K562 (cell line): ENCODE results near the gene TCF25. TPM values are rescaled to one million over a fixed set of nuclear protein-coding genes. Genes with fewer than 3 reads are reported as not detected.
A peak's percentile ranks its signal among the peaks of the same experiment; 100 is the strongest.

Experiments used
- EZH2 ChIP-seq: IDR thresholded peaks from 2 replicates; pipeline ENCODE4 v1.6.1; 2012; ENCODE audit warnings: low read depth, mild to moderate bottlenecking, inconsistent platforms, low read length, borderline replicate concordance
- HNRNPK ChIP-seq: fragments of 200-400 bp; formaldehyde crosslinking; IDR thresholded peaks from one replicate; pipeline ENCODE4 v1.6.1; 2018; ENCODE audit warnings: mild to moderate bottlenecking, low read depth, low read length; ENCODE audit not compliant: poor library complexity, severe bottlenecking
- KDM5B ChIP-seq: fragments of 200-600 bp; sonication (generic); IDR thresholded peaks from 2 replicates; pipeline ENCODE4 v1.6.1; 2012; ENCODE audit warnings: low read depth, mild to moderate bottlenecking, moderate library complexity, low read length, control low read depth, inconsistent platforms; ENCODE audit not compliant: insufficient replicate concordance
- KLF10 ChIP-seq: fragments of 250-450 bp; sonication (Bioruptor Pico); IDR thresholded peaks from 2 replicates; pipeline ENCODE4 v1.6.1; 2021; ENCODE audit warnings: matching md5 sums
- NR2C1 ChIP-seq, 2 experiments: fragments of 450-650 bp; IDR thresholded peaks; 2 replicates each; pipeline ENCODE4 v1.6.1; 2017; ENCODE audit warnings: mild to moderate bottlenecking in 2 of 2, antibody characterized with exemption in 1 of 2, inconsistent platforms in 1 of 2, missing compliant biosample characterization in 1 of 2, missing genetic modification characterization in 1 of 2
- PYGO2 ChIP-seq: fragments of 450-650 bp; IDR thresholded peaks from 2 replicates; pipeline ENCODE4 v1.6.1; 2016; ENCODE audit warnings: mild to moderate bottlenecking, missing genetic modification characterization, moderate library complexity, missing compliant biosample characterization
- SMAD4 ChIP-seq: fragments of 250-450 bp; sonication (Bioruptor Pico); conservative IDR thresholded peaks from 2 replicates; pipeline ENCODE4 v1.8.0; 2021; ENCODE audit warnings: inconsistent platforms, mild to moderate bottlenecking, moderate library complexity
- TAF15 ChIP-seq: fragments of 200-400 bp; formaldehyde crosslinking; IDR thresholded peaks from 2 replicates; pipeline ENCODE4 v1.6.1; 2017; ENCODE audit warnings: mild to moderate bottlenecking, low read depth, low read length, moderate library complexity
- ZNF165 ChIP-seq: fragments of 250-450 bp; sonication (Bioruptor Pico); IDR thresholded peaks from 2 replicates; pipeline ENCODE4 v1.4.0; 2020; ENCODE audit warnings: borderline replicate concordance
- ZNF740 ChIP-seq, 3 experiments: fragments of 200-800 bp in 1 of 3; sonication (Bioruptor generic) in 1 of 3; sonication (generic) in 1 of 3; formaldehyde crosslinking in 1 of 3; IDR thresholded peaks; 2 replicates each; pipeline versions ENCODE4 v1.6.1 to v1.8.0; 2016 to 2022; ENCODE audit warnings: mild to moderate bottlenecking in 2 of 3, missing compliant biosample characterization in 2 of 3, missing genetic modification characterization in 2 of 3, missing genetic modification reagents in 1 of 3
- ZNF830 ChIP-seq: fragments of 250-450 bp; sonication (Bioruptor Pico); IDR thresholded peaks from 2 replicates; pipeline ENCODE4 v1.5.0; 2021; ENCODE audit warnings: mild to moderate bottlenecking
- polyA plus RNA-seq, 8 experiments: library from polyadenylated mRNA; depleted of rRNA in 4 of 8; stranded (reverse) in 5 of 8; unstranded in 3 of 8; fragments of >200 nt; fragmentation: Nextera tagmentation in 2 of 8; fragmentation: Illumina TruSeq in 1 of 8; extraction: Ambion mirVana in 2 of 8; extraction: Trizol in 1 of 8; gene quantifications; 2 replicates each; pipeline versions ENCODE4 v1.2.1 to v1.2.3, GENCODE V29; 2011 to 2014; ENCODE audit warnings: inconsistent platforms in 1 of 8, missing spikeins in 1 of 8
- total RNA-seq, 7 experiments: library from RNA; depleted of rRNA in 6 of 7; stranded (reverse); fragments of >200 nt in 6 of 7; fragmentation: Illumina TruSeq in 2 of 7; extraction: Trizol in 2 of 7; gene quantifications; 2 replicates each; pipeline versions ENCODE4 v1.2.1 to v1.2.3, GENCODE V29; 2011 to 2021; ENCODE audit warnings: low replicate concordance in 1 of 7
- TF ChIP-seq, protein P1 (sequence below): fragments of 150-350 bp; IDR thresholded peaks from 2 replicates; pipeline ENCODE4 v1.6.1; 2014; ENCODE audit warnings: low read depth, mild to moderate bottlenecking, low read length, borderline replicate concordance
- TF ChIP-seq, protein P2 (sequence below): fragments of 450-650 bp; IDR thresholded peaks from 2 replicates; pipeline ENCODE4 v1.6.1; 2016; ENCODE audit warnings: mild to moderate bottlenecking
- TF ChIP-seq, protein P3 (sequence below): fragments of 450-650 bp; formaldehyde crosslinking; IDR thresholded peaks from 2 replicates; pipeline ENCODE4 v1.4.0; 2020; ENCODE audit warnings: mild to moderate bottlenecking, moderate library complexity
- TF ChIP-seq, protein P4 (sequence below): sonication (generic); formaldehyde crosslinking; IDR thresholded peaks from 2 replicates; pipeline ENCODE4 v1.8.1; 2023; ENCODE audit warnings: mild to moderate bottlenecking, missing genetic modification reagents

The TCF25 gene
- total and polyA plus RNA-seq, 9 of the 15 experiments (the other 6 are each of a cell fraction or from before 2014, with no cell fraction given): 9.0 to 154 (median 83.8) TPM

DNA sequence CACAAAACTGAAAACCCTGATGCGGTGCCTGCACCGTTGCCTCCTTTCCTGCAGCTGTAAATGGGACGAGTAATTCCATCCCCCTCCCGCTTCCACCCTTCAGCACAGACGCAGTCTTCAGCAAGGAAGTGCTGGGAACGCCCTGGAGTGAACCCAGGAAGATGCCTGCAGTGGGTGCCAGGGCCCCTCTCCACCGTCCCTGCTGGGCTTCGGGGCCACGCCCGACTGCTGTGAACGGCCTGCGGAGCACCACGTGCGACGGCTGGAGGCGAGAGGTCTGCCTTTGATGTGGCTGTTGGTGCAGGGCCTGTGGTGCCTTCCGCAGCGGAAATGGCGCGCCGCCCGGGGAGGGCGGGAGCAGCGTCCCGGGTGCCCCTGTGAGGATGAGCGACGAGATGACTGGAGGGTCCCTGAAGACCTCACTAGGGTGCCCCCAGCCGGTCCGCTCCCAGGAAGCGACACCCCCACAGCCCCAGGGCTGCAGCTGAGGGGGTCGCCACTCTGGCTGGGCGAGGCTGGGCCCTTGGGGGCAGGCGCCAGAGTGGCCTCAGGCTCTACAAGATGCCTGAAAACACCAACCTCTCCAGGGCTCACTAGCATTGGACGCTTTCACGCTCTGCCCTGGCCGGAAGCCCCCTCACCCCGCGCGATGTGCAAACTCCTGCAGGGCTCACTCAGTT is 44.5 kb downstream of the TCF25 start (continued):
- TF ChIP-seq, protein P1, sequence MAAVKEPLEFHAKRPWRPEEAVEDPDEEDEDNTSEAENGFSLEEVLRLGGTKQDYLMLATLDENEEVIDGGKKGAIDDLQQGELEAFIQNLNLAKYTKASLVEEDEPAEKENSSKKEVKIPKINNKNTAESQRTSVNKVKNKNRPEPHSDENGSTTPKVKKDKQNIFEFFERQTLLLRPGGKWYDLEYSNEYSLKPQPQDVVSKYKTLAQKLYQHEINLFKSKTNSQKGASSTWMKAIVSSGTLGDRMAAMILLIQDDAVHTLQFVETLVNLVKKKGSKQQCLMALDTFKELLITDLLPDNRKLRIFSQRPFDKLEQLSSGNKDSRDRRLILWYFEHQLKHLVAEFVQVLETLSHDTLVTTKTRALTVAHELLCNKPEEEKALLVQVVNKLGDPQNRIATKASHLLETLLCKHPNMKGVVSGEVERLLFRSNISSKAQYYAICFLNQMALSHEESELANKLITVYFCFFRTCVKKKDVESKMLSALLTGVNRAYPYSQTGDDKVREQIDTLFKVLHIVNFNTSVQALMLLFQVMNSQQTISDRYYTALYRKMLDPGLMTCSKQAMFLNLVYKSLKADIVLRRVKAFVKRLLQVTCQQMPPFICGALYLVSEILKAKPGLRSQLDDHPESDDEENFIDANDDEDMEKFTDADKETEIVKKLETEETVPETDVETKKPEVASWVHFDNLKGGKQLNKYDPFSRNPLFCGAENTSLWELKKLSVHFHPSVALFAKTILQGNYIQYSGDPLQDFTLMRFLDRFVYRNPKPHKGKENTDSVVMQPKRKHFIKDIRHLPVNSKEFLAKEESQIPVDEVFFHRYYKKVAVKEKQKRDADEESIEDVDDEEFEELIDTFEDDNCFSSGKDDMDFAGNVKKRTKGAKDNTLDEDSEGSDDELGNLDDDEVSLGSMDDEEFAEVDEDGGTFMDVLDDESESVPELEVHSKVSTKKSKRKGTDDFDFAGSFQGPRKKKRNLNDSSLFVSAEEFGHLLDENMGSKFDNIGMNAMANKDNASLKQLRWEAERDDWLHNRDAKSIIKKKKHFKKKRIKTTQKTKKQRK: no peak
- TF ChIP-seq, protein P2, sequence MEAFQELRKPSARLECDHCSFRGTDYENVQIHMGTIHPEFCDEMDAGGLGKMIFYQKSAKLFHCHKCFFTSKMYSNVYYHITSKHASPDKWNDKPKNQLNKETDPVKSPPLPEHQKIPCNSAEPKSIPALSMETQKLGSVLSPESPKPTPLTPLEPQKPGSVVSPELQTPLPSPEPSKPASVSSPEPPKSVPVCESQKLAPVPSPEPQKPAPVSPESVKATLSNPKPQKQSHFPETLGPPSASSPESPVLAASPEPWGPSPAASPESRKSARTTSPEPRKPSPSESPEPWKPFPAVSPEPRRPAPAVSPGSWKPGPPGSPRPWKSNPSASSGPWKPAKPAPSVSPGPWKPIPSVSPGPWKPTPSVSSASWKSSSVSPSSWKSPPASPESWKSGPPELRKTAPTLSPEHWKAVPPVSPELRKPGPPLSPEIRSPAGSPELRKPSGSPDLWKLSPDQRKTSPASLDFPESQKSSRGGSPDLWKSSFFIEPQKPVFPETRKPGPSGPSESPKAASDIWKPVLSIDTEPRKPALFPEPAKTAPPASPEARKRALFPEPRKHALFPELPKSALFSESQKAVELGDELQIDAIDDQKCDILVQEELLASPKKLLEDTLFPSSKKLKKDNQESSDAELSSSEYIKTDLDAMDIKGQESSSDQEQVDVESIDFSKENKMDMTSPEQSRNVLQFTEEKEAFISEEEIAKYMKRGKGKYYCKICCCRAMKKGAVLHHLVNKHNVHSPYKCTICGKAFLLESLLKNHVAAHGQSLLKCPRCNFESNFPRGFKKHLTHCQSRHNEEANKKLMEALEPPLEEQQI: no peak
- TF ChIP-seq ZNF830: no peak
- TF ChIP-seq KDM5B: peak; percentile 59
- TF ChIP-seq PYGO2: no peak
- no peak for TF ChIP-seq NR2C1 (IDR thresholded peaks at IDR 0.05)
- TF ChIP-seq NR2C1 (tag; IDR thresholded peaks at IDR 0.05): no peak
- TF ChIP-seq TAF15: no peak
- TF ChIP-seq, protein P3, sequence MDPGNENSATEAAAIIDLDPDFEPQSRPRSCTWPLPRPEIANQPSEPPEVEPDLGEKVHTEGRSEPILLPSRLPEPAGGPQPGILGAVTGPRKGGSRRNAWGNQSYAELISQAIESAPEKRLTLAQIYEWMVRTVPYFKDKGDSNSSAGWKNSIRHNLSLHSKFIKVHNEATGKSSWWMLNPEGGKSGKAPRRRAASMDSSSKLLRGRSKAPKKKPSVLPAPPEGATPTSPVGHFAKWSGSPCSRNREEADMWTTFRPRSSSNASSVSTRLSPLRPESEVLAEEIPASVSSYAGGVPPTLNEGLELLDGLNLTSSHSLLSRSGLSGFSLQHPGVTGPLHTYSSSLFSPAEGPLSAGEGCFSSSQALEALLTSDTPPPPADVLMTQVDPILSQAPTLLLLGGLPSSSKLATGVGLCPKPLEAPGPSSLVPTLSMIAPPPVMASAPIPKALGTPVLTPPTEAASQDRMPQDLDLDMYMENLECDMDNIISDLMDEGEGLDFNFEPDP (CRISPR knock-in tag): no peak
- TF ChIP-seq, protein P4, sequence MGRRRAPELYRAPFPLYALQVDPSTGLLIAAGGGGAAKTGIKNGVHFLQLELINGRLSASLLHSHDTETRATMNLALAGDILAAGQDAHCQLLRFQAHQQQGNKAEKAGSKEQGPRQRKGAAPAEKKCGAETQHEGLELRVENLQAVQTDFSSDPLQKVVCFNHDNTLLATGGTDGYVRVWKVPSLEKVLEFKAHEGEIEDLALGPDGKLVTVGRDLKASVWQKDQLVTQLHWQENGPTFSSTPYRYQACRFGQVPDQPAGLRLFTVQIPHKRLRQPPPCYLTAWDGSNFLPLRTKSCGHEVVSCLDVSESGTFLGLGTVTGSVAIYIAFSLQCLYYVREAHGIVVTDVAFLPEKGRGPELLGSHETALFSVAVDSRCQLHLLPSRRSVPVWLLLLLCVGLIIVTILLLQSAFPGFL (CRISPR knock-in tag): no peak
- no peak for TF ChIP-seq EZH2
- TF ChIP-seq SMAD4 (CRISPR knock-in tag): peak; percentile 66
- no peak for TF ChIP-seq ZNF165 (CRISPR knock-in tag)
- TF ChIP-seq KLF10: no peak
- no peak for TF ChIP-seq HNRNPK
- 0 out of 2 replicates have a peak, but pooled peaks have one; percentile 52 for TF ChIP-seq ZNF740 (CRISPR knock-in tag; IDR thresholded peaks at IDR 0.05)
- no peak for TF ChIP-seq ZNF740 (tag; IDR thresholded peaks at IDR 0.05)
